Astrocyte (in vitro differentiated cells and primary cell): Measurements from ENCODE around the gene RIGI. TPM values are rescaled to one million over a fixed set of nuclear protein-coding genes. Genes with fewer than 3 reads are reported as not detected.

Experiments
- DNase-seq: peaks from one replicate; pipeline ENCODE4 v3.0.0-alpha.2; 2010; ENCODE audit warnings: low read depth
- FAIRE-seq: peaks from 2 replicates; lab custom pipeline; 2011; peaks lifted over from hg19 to GRCh38; lab: Jason Lieb, UNC
- H2AFZ ChIP-seq: 2 replicates; pipeline ENCODE4 v1.6.0; 2012; ENCODE audit warnings: low read depth, low read length, inconsistent platforms
- H3K27ac ChIP-seq: 2 replicates; pipeline ENCODE4 v1.5.1; 2011; ENCODE audit warnings: low read depth, low read length, inconsistent platforms
- H3K27me3 ChIP-seq: 2 replicates; pipeline ENCODE4 v1.6.0; 2011; ENCODE audit warnings: low read length, inconsistent platforms; ENCODE audit not compliant: insufficient read depth
- H3K36me3 ChIP-seq: 2 replicates; pipeline ENCODE4 v1.5.1; 2011; ENCODE audit warnings: low read length, inconsistent platforms; ENCODE audit not compliant: insufficient read depth
- H3K4me1 ChIP-seq: 2 replicates; pipeline ENCODE4 v1.5.1; 2011; ENCODE audit warnings: low read length, inconsistent platforms; ENCODE audit not compliant: insufficient read depth
- H3K4me2 ChIP-seq: 2 replicates; pipeline ENCODE4 v1.6.0; 2012; ENCODE audit warnings: low read length, inconsistent platforms
- H3K4me3 ChIP-seq: 2 replicates; pipeline ENCODE4 v1.5.1; 2011; ENCODE audit warnings: low read depth, mild to moderate bottlenecking, low read length, inconsistent platforms; ENCODE audit not compliant: insufficient read depth
- H3K79me2 ChIP-seq: 2 replicates; pipeline ENCODE4 v1.6.0; 2012; ENCODE audit warnings: mild to moderate bottlenecking, low read length, inconsistent platforms; ENCODE audit not compliant: insufficient read depth
- H3K9ac ChIP-seq: 2 replicates; pipeline ENCODE4 v1.6.0; 2012; ENCODE audit warnings: mild to moderate bottlenecking, low read length, inconsistent platforms
- H3K9me3 ChIP-seq: 2 replicates; pipeline ENCODE4 v1.5.1; 2012; ENCODE audit warnings: low read depth, mild to moderate bottlenecking, low read length, inconsistent platforms; ENCODE audit not compliant: insufficient read depth
- H4K20me1 ChIP-seq: 2 replicates; pipeline ENCODE4 v1.6.0; 2012; ENCODE audit warnings: low read length, inconsistent platforms; ENCODE audit not compliant: insufficient read depth
- H3K27ac Mint-ChIP-seq: one replicate; pipeline ENCODE4 v1.8.0; 2021; ENCODE audit warnings: mild to moderate bottlenecking, mixed read lengths; ENCODE audit not compliant: unreplicated experiment
- H3K27me3 Mint-ChIP-seq: one replicate; pipeline ENCODE4 v1.8.0; 2021; ENCODE audit warnings: low read depth, mixed read lengths; ENCODE audit not compliant: unreplicated experiment
- H3K36me3 Mint-ChIP-seq: one replicate; pipeline ENCODE4 v1.8.0; 2021; ENCODE audit warnings: low read depth, mixed read lengths; ENCODE audit not compliant: unreplicated experiment
- H3K4me1 Mint-ChIP-seq: one replicate; pipeline ENCODE4 v1.8.0; 2021; ENCODE audit warnings: low read depth, mixed read lengths; ENCODE audit not compliant: unreplicated experiment
- H3K4me3 Mint-ChIP-seq: one replicate; pipeline ENCODE4 v1.8.0; 2021; ENCODE audit warnings: mild to moderate bottlenecking, moderate library complexity, mixed read lengths; ENCODE audit not compliant: unreplicated experiment
- H3K9me3 Mint-ChIP-seq: one replicate; pipeline ENCODE4 v1.8.0; 2021; ENCODE audit warnings: mild to moderate bottlenecking, mixed read lengths; ENCODE audit not compliant: unreplicated experiment
- CTCF ChIP-seq: IDR thresholded peaks from 2 replicates; pipeline ENCODE4 v1.5.1; 2011; ENCODE audit warnings: low read depth, mild to moderate bottlenecking, inconsistent platforms, low read length, moderate library complexity; ENCODE audit not compliant: insufficient read depth
- EZH2 ChIP-seq: IDR thresholded peaks from 2 replicates; pipeline ENCODE4 v1.6.1; 2012; ENCODE audit warnings: mild to moderate bottlenecking, low read length, inconsistent platforms; ENCODE audit not compliant: insufficient read depth
- total RNA-seq: library from RNA; stranded (reverse); gene quantifications from 2 replicates; pipeline ENCODE4 v1.2.1, GENCODE V29; 2021

RIGI gene
- total RNA-seq, 1 donor from 2014 or later = 164 TPM

GRCh38 chr9:32533336-32533735 is 7.3 kb upstream of the RIGI start:
- TF ChIP-seq EZH2 (no peak), CTCF (no peak)
- FAIRE-seq (no peak), DNase-seq (no peak)
- Histone ChIP-seq H3K27me3 (no peaks in the 10 kb centered on the region), H4K20me1 (no peaks in the 10 kb centered on the region), H3K27ac (no peak overlapping the region), H3K4me2 (no peak overlapping the region), H3K79me2 (no peaks in the 10 kb centered on the region), H3K36me3 (no peaks in the 10 kb centered on the region), H3K9ac (no peak overlapping the region), H3K4me1 (no peaks in the 10 kb centered on the region), H3K4me3 (no peak overlapping the region), H3K9me3 (no peaks in the 10 kb centered on the region), H2AFZ (no peak overlapping the region)
- Mint-ChIP-seq H3K4me1 (peaks cover 17% of the 10 kb centered on the region), H3K4me3 (no peak overlapping the region), H3K36me3 (peaks cover 5% of the 10 kb centered on the region), H3K27ac (no peak overlapping the region), H3K27me3 (no peaks in the 10 kb centered on the region), H3K9me3 (no peaks in the 10 kb centered on the region)

GRCh38 chr9:32526707-32527048 is 682 bp upstream of the RIGI start:
- Histone ChIP-seq H3K9ac (peak overlapping the region; percentile 88), H3K27me3 (no peaks in the 10 kb centered on the region), H3K4me3 (peak overlapping the region; percentile 95), H3K4me1 (peaks cover 8% of the 10 kb centered on the region), H3K4me2 (peak overlapping the region; percentile 96), H3K27ac (peak overlapping the region; percentile 68), H3K9me3 (no peaks in the 10 kb centered on the region), H3K79me2 (peaks cover 30% of the 10 kb centered on the region), H4K20me1 (peaks cover 7% of the 10 kb centered on the region), H2AFZ (no peak overlapping the region), H3K36me3 (no peaks in the 10 kb centered on the region)
- Mint-ChIP-seq H3K4me1 (peaks cover 21% of the 10 kb centered on the region), H3K27ac (peak overlapping the region; percentile 96), H3K27me3 (no peaks in the 10 kb centered on the region), H3K9me3 (peaks cover 5% of the 10 kb centered on the region), H3K4me3 (peak overlapping the region; percentile 97), H3K36me3 (peaks cover 29% of the 10 kb centered on the region)
- TF ChIP-seq EZH2 (no peak), CTCF (no peak)
- no peak for FAIRE-seq
- no peak for DNase-seq

GRCh38 chr9:32525709-32526030 is 326 bp downstream of the RIGI start:
- FAIRE-seq = no peak
- peak overlapping the region; percentile 97 for H3K4me3 Mint-ChIP-seq
- DNase-seq = no peak

More at GRCh38 chr9:32525709-32526030, 326 bp downstream of the RIGI start:
- H3K4me1 Mint-ChIP-seq = peaks cover 21% of the 10 kb centered on the region
- peaks cover 30% of the 10 kb centered on the region for H3K36me3 Mint-ChIP-seq
- Histone ChIP-seq H3K4me2 (peak overlapping the region; percentile 96), H3K9ac (peak overlapping the region; percentile 88), H3K27me3 (no peaks in the 10 kb centered on the region), H3K9me3 (no peaks in the 10 kb centered on the region), H3K4me1 (peaks cover 8% of the 10 kb centered on the region), H3K79me2 (peaks cover 30% of the 10 kb centered on the region), H2AFZ (peak overlapping the region; percentile 68), H3K36me3 (no peaks in the 10 kb centered on the region), H4K20me1 (peaks cover 7% of the 10 kb centered on the region), H3K27ac (peak overlapping the region; percentile 68), H3K4me3 (peak overlapping the region; percentile 95)
- peaks cover 5% of the 10 kb centered on the region for H3K9me3 Mint-ChIP-seq
- H3K27me3 Mint-ChIP-seq = no peaks in the 10 kb centered on the region
- H3K27ac Mint-ChIP-seq = peak overlapping the region; percentile 96
- TF ChIP-seq CTCF = no peak
